Measurements from ENCODE around the gene UQCRC1. TPM values are rescaled to one million over a fixed set of nuclear protein-coding genes. Genes with fewer than 3 reads are reported as not detected.

Gene UQCRC1
- total and polyA plus RNA-seq, 2 experiments from 2014 or later = 308 to 405 TPM

DNA sequence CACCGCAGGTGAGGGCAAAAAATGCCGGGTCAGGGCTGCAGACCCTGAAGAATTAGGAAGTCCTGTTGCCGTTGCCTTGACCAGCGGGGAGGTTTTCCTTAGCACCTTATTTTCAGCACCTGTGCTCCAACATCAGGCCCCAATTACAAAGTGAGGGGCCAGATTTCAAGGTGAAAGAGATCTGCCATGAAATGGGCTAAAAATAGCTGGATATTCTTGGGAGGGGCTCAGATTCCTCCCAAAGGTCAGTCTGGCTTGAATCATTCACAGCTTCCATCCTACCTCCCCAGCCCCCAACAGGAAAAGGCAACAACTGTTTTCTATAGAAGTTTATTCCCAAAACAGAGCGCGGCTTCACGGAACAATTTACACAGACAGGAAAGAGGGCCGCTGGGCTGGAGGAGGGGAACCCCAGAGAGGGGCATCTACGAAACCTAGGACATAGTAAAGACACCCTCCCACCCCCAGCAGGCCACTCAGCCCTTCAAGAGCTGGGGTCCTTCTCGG, 26.8 kb upstream of the UQCRC1 start:
- WGBS (ENCODE audit: low lambda C conversion rate, missing lambda C conversion rate) = 31% methylated on average over 10 of the region's 10 CpGs
- H2AFZ ChIP-seq = peak overlapping the region; percentile 69

DNA sequence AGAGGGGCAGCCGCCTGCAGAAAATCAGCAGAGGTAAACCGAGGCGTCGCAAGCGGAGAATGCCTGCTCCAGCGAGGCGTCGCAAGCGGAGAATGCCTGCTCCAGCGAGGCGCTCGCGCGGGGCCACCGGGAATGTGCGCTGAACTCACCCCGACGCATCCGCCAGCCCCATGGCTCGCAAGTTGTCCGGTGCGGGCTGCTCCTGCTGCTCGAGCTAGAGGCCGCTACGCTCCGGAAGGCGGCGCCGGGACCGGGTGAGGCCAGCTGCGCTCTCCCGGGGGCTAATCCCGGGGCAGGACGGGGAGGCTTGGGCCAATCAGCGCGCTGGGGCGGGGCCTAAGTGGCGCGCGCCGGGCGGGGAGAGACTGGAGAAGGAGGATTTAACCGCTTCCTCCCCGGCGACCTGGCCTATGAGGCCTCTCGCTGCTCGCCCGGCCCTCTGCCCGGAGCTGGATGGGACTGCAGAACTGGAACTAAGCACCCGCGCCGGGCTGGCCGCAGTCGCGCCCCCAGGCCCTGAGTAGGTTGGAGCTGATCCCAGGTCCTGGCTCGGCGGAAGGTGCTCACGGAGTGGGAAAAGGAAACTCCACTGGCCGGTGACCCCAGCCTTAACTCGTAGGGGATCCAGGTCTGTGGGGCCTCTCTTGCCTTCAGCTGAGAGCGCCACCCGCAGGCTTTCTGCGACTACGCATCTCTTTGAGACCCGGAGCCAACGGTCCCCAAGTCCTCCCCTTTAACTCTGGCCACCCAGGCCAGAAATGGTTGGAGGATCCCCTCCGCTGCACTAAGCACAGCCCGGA, 26.0 kb upstream of the UQCRC1 start, which contains the start of gene SLC26A6:
Gene SLC26A6, minus strand, starts transcription at position 240 of the 800 bp plus-strand sequence. Its CDS starts 68 bp downstream, at position 172.
- H3K4me1 ChIP-seq (ENCODE audit: insufficient read depth) = peaks cover 22% of the 10 kb centered on the region
- peak within 1 kb of the TSS; percentile 73 for H3K27ac ChIP-seq
- no peaks in the 10 kb centered on the region for H3K27me3 ChIP-seq
- H3K4me2 ChIP-seq = peak within 1 kb of the TSS; percentile 90
- H3K4me3 ChIP-seq = peak within 1 kb of the TSS; percentile 73
- peaks cover 8% of the 10 kb centered on the region for H4K20me1 ChIP-seq (ENCODE audit: insufficient read depth, poor library complexity, severe bottlenecking)
- TF ChIP-seq, protein P1, sequence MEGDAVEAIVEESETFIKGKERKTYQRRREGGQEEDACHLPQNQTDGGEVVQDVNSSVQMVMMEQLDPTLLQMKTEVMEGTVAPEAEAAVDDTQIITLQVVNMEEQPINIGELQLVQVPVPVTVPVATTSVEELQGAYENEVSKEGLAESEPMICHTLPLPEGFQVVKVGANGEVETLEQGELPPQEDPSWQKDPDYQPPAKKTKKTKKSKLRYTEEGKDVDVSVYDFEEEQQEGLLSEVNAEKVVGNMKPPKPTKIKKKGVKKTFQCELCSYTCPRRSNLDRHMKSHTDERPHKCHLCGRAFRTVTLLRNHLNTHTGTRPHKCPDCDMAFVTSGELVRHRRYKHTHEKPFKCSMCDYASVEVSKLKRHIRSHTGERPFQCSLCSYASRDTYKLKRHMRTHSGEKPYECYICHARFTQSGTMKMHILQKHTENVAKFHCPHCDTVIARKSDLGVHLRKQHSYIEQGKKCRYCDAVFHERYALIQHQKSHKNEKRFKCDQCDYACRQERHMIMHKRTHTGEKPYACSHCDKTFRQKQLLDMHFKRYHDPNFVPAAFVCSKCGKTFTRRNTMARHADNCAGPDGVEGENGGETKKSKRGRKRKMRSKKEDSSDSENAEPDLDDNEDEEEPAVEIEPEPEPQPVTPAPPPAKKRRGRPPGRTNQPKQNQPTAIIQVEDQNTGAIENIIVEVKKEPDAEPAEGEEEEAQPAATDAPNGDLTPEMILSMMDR (IDR thresholded peaks at IDR 0.05; ENCODE audit: poor library complexity) = peak; percentile 64
- TF ChIP-seq EZH2phosphoT487 (IDR thresholded peaks at IDR 0.05; ENCODE audit: low read depth, severe bottlenecking, unreplicated experiment) (no peak), EZH2 (IDR thresholded peaks at IDR 0.05; ENCODE audit: borderline replicate concordance) (no peak)
- peak; percentile 98 for DNase-seq (ENCODE audit: low spot score)
- peaks cover 12% of the 10 kb centered on the region for H3K79me2 ChIP-seq
- peak within 1 kb of the TSS; percentile 69 for H2AFZ ChIP-seq
- H3K9me2 ChIP-seq (replicated peaks; ENCODE audit: insufficient read depth) = no peaks in the 10 kb centered on the region
- no peaks in the 10 kb centered on the region for H3K9me3 ChIP-seq (ENCODE audit: low read depth)
- H3K36me3 ChIP-seq (replicated peaks; ENCODE audit: insufficient read depth, low read depth) = no peaks in the 10 kb centered on the region
- WGBS (ENCODE audit: low lambda C conversion rate, missing lambda C conversion rate) = 2% methylated on average over 53 of the region's 68 CpGs

More for the DNA sequence above, 26.8 kb upstream of the UQCRC1 start:
- Histone ChIP-seq H3K4me1 (ENCODE audit: insufficient read depth) (peaks cover 22% of the 10 kb centered on the region), H3K9me3 (ENCODE audit: low read depth) (no peaks in the 10 kb centered on the region), H3K27me3 (no peaks in the 10 kb centered on the region), H3K4me3 (peak overlapping the region; percentile 35), H3K4me2 (peak overlapping the region; percentile 90), H3K9me2 (replicated peaks; ENCODE audit: insufficient read depth) (no peaks in the 10 kb centered on the region), H3K27ac (peak overlapping the region; percentile 73), H3K79me2 (peaks cover 12% of the 10 kb centered on the region), H4K20me1 (ENCODE audit: insufficient read depth, poor library complexity, severe bottlenecking) (peaks cover 8% of the 10 kb centered on the region), H3K36me3 (replicated peaks; ENCODE audit: insufficient read depth, low read depth) (no peaks in the 10 kb centered on the region)
- TF ChIP-seq, protein P1 (IDR thresholded peaks at IDR 0.05; ENCODE audit: poor library complexity) = no peak
- TF ChIP-seq EZH2 (IDR thresholded peaks at IDR 0.05; ENCODE audit: borderline replicate concordance) (no peak), EZH2phosphoT487 (IDR thresholded peaks at IDR 0.05; ENCODE audit: low read depth, severe bottlenecking, unreplicated experiment) (no peak)
- DNase-seq (ENCODE audit: low spot score) = no peak

DNA sequence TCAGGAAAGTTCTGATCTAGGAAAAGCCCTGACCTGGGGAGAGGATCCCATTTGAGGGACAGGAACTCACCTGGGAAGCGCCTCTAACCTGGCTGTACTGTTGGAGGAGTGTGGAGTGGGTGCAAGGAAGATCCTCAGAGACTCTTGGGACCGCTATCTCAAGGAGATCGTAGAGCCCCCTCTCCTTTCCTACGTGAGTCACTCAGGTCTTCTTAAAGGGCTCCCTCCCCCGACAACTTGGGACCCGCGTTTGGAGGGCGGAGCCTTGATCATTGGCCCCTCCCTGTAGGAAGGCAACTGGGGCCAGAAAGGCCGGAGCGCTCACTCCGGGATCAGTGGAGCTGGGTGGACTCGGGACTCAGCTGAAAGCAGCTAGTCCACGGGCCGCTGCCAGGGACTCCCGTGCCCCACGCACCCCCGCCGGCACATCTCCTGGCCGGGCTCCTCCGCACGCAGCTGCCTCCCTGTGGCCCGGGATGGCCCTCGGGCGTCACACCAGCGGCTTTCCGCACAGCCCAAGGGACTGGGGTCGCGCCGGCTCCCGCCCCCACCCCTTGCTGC, 25.3 kb upstream of the UQCRC1 start:
- Histone ChIP-seq H3K36me3 (replicated peaks; ENCODE audit: insufficient read depth, low read depth) (no peaks in the 10 kb centered on the region), H3K9me2 (replicated peaks; ENCODE audit: insufficient read depth) (no peaks in the 10 kb centered on the region), H3K9me3 (ENCODE audit: low read depth) (no peaks in the 10 kb centered on the region), H3K4me3 (peak overlapping the region; percentile 73), H3K79me2 (peaks cover 12% of the 10 kb centered on the region), H4K20me1 (ENCODE audit: insufficient read depth, poor library complexity, severe bottlenecking) (peaks cover 8% of the 10 kb centered on the region), H2AFZ (peak overlapping the region; percentile 67), H3K4me1 (ENCODE audit: insufficient read depth) (peaks cover 22% of the 10 kb centered on the region), H3K27me3 (no peaks in the 10 kb centered on the region), H3K27ac (peak overlapping the region; percentile 63), H3K4me2 (peak overlapping the region; percentile 90)
- TF ChIP-seq, protein P1 (IDR thresholded peaks at IDR 0.05; ENCODE audit: poor library complexity) = no peak
- TF ChIP-seq EZH2 (IDR thresholded peaks at IDR 0.05; ENCODE audit: borderline replicate concordance) = no peak
- no peak for TF ChIP-seq EZH2phosphoT487 (IDR thresholded peaks at IDR 0.05; ENCODE audit: low read depth, severe bottlenecking, unreplicated experiment)
- 3% methylated on average over 30 of the region's 30 CpGs for WGBS (ENCODE audit: low lambda C conversion rate, missing lambda C conversion rate)
- DNase-seq (ENCODE audit: low spot score) = peak; percentile 77
